IMR-90 (cell line): ENCODE results near the gene HAGHL.

ENCODE experiments used
- CEBPB ChIP-seq: IDR thresholded peaks from 2 replicates; pipeline ENCODE4 v1.6.1; 2012; ENCODE audit warnings: low read depth, low read length, improper control_type of control experiment
- CTCF ChIP-seq: conservative IDR thresholded peaks from 2 replicates; pipeline ENCODE4 v1.5.1; 2012; ENCODE audit warnings: mild to moderate bottlenecking, low read depth, low read length, improper control_type of control experiment
- ELK1 ChIP-seq: fragments of 150-350 bp; IDR thresholded peaks from 2 replicates; pipeline ENCODE4 v1.6.1; 2016; ENCODE audit warnings: low read depth, mild to moderate bottlenecking, low read length, moderate library complexity, borderline replicate concordance
- MAFK ChIP-seq: IDR thresholded peaks from 2 replicates; pipeline ENCODE4 v1.6.1; 2012; ENCODE audit warnings: low read depth, low read length, improper control_type of control experiment
- MAZ ChIP-seq: IDR thresholded peaks from 2 replicates; pipeline ENCODE4 v1.6.1; 2012; ENCODE audit warnings: low read depth, mild to moderate bottlenecking, low read length, improper control_type of control experiment, moderate library complexity, borderline replicate concordance
- MXI1 ChIP-seq: IDR thresholded peaks from 2 replicates; pipeline ENCODE4 v1.6.1; 2012; ENCODE audit warnings: low read depth, mild to moderate bottlenecking, low read length, moderate library complexity, borderline replicate concordance
- POLR2A ChIP-seq: IDR thresholded peaks from 2 replicates; pipeline ENCODE4 v1.6.1; 2012; ENCODE audit warnings: mild to moderate bottlenecking, low read depth, low read length
- RAD21 ChIP-seq: IDR thresholded peaks from 2 replicates; pipeline ENCODE4 v1.6.1; 2012; ENCODE audit warnings: low read length, improper control_type of control experiment
- RCOR1 ChIP-seq: IDR thresholded peaks from 2 replicates; pipeline ENCODE4 v1.6.1; 2012; ENCODE audit warnings: mild to moderate bottlenecking, low read length, improper control_type of control experiment; ENCODE audit not compliant: insufficient replicate concordance
- RFX5 ChIP-seq: IDR thresholded peaks from 2 replicates; pipeline ENCODE4 v1.8.0; 2012; ENCODE audit warnings: low read depth, mild to moderate bottlenecking, low read length, moderate library complexity
- SMC3 ChIP-seq: fragments of 150-350 bp; IDR thresholded peaks from 2 replicates; pipeline ENCODE4 v1.6.1; 2016; ENCODE audit warnings: low read depth, mild to moderate bottlenecking, antibody characterized with exemption, low read length, moderate library complexity
- USF2 ChIP-seq: fragments of 150-350 bp; IDR thresholded peaks from 2 replicates; pipeline ENCODE4 v1.6.1; 2017; ENCODE audit warnings: mild to moderate bottlenecking, antibody characterized with exemption, low read length, low read depth

GRCh38 chr16:726188-726437 lies 793 bp upstream of the HAGHL start:
- TF ChIP-seq CTCF (no peak), MAFK (no peak), MAZ (no peak), RAD21 (no peak), RFX5 (no peak), MXI1 (no peak), USF2 (no peak), CEBPB (no peak), POLR2A (no peak), RCOR1 (no peak), SMC3 (no peak), ELK1 (no peak)
